ENCODE results near the gene ZNF524. TPM values are rescaled to one million over a fixed set of nuclear protein-coding genes. Genes with fewer than 3 reads are reported as not detected.

The ZNF524 gene
- total RNA-seq, 1 donor = 9.6 TPM

Other genes with a start within 250 kb of the ZNF524 start
- gene COX6B2, start 245.6 kb upstream of the ZNF524 start, total RNA-seq = not detected
- not detected for gene GARIN5B, start 237.0 kb upstream of the ZNF524 start, total RNA-seq
- 0.10 TPM for gene IL11, start 229.8 kb upstream of the ZNF524 start, total RNA-seq
- not detected for gene TMEM190, start 223.5 kb upstream of the ZNF524 start, total RNA-seq
- gene TMEM238, start 216.0 kb upstream of the ZNF524 start, total RNA-seq = 1.9 TPM
- gene RPL28, start 214.4 kb upstream of the ZNF524 start, total RNA-seq = 605 TPM
- gene UBE2S, start 192.5 kb upstream of the ZNF524 start, total RNA-seq = 20.7 TPM
- not detected for gene SHISA7, start 157.0 kb upstream of the ZNF524 start, total RNA-seq
- gene ISOC2, start 138.6 kb upstream of the ZNF524 start, total RNA-seq = 4.5 TPM
- gene C19orf85, start 135.5 kb upstream of the ZNF524 start, total RNA-seq = not detected
- 3.5 TPM for gene ZNF628, start 123.7 kb upstream of the ZNF524 start, total RNA-seq
- 1.9 TPM for gene NAT14, start 115.1 kb upstream of the ZNF524 start, total RNA-seq
- 0.10 TPM for gene SSC5D, start 111.9 kb upstream of the ZNF524 start, total RNA-seq
- not detected for gene SBK2, start 63.2 kb upstream of the ZNF524 start, total RNA-seq
- not detected for gene SBK3, start 54.7 kb upstream of the ZNF524 start, total RNA-seq
- gene ZNF579, start 19.4 kb upstream of the ZNF524 start, total RNA-seq = 2.7 TPM
- gene FIZ1, start 771 bp upstream of the ZNF524 start, total RNA-seq = 2.2 TPM
- gene ZNF865, start 5.4 kb downstream of the ZNF524 start, total RNA-seq = 3.3 TPM
- 6.3 TPM for gene ZNF784, start 24.3 kb downstream of the ZNF524 start, total RNA-seq
- 14.4 TPM for gene ZNF580, start 40.7 kb downstream of the ZNF524 start, total RNA-seq
- 19.0 TPM for gene ZNF581, start 43.4 kb downstream of the ZNF524 start, total RNA-seq
- gene CCDC106, start 47.9 kb downstream of the ZNF524 start, total RNA-seq = 1.9 TPM
- 55.6 TPM for gene U2AF2, start 54.7 kb downstream of the ZNF524 start, total RNA-seq
- 23.5 TPM for gene EPN1, start 74.9 kb downstream of the ZNF524 start, total RNA-seq
- gene NLRP9, start 138.1 kb downstream of the ZNF524 start, total RNA-seq = not detected
- not detected for gene RFPL4A, start 158.8 kb downstream of the ZNF524 start, total RNA-seq
- not detected for gene RFPL4AL1, start 168.8 kb downstream of the ZNF524 start, total RNA-seq
- gene NLRP11, start 231.7 kb downstream of the ZNF524 start, total RNA-seq = under 0.01 TPM
- gene NLRP4, start 236.3 kb downstream of the ZNF524 start, total RNA-seq = not detected

Measured in mononuclear cell (primary cell).